NCI-H345 (cell line): ENCODE data around the gene MS4A4A.
"Not testable (repeated sequence)": the region's sequence is repeated elsewhere in the genome, so short reads cannot be mapped to it uniquely, and the experiment has no call there.

Experiments
- DNase-seq: peaks from one replicate; lab custom pipeline; 2025; lab: John Stamatoyannopoulos, UW

Gene MS4A4A

DNA sequence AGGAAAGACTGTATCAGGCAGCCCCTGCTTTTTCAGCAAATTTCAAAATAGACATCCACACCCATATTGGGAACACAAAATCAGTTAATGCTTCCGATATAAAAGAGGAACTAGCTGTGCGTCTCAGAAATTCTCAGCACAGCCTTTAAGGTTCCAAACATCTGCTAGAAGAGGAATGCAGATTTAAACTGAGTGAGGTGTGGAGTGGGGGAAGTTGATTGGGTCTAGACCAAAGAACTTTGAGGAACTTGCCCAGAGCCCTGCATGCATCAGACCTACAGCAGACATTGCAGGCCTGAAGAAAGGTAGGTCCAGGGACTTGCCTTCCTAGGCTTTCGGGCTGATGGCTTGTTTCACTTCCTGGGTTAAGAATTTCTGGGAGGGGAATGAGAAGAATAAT, at the start of gene MS4A4A:
TSS of gene MS4A4A (plus strand) at position 255 of the 400 bp plus-strand sequence. CDS start at position 265, 10 bp downstream.
- no peak for DNase-seq

DNA sequence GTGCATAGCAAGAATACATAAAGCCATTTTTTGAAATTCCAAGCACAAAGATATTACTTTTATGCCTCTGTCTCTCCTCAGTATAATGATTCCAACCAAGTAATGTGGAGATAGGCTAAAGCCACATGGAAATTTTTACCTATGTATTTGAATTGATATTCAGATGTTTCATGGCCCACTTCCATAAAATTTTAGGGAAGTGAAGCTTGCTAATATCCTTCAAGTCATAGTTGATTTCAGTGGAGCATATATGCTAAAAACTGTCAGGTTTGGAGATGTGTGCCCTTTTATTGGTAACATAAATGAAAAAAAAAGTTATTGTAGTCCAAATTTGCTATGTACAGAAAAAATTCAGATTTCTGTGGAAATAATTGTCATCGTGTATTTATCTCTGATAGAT, 49.8 kb upstream of the MS4A4A start:
- DNase-seq, result no peak

DNA sequence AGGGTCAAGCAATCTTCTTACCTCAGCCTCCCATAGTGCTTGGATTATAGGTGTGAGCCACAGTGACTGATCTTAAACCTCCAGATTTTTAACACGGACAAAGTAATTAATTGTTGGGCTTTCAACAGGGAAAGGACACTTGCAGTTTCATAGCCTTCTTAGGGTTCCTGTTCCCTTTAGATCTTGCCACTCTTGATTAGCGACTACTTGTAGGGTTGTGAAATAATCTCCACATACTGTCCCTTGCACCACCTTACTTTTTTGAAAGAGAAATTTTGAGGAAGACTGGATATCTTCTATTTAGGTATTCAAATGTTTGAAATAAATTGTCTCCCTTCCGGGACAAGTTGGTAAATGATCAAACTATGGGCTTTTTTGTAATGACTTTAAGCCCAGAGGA, 45.1 kb upstream of the MS4A4A start:
- DNase-seq, result no peak

DNA sequence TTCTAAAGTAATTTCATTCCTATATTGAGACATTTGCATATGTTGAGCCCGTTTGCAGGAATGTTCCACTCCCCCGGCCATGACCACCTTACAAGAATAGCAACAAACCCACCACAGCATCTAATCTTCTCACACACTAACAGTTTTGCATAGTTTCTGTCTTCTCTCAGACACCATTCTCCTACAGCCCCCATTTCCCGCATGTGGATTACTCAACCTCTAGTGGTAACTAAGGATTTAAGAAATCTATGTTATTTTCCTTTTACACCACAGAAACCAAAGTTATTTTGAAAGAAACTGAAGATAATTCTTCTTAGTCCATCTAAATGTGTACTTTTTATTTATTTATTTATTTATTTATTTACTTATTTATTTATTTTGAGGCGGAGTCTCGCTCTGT, 39.8 kb upstream of the MS4A4A start:
- DNase-seq, result no peak

DNA sequence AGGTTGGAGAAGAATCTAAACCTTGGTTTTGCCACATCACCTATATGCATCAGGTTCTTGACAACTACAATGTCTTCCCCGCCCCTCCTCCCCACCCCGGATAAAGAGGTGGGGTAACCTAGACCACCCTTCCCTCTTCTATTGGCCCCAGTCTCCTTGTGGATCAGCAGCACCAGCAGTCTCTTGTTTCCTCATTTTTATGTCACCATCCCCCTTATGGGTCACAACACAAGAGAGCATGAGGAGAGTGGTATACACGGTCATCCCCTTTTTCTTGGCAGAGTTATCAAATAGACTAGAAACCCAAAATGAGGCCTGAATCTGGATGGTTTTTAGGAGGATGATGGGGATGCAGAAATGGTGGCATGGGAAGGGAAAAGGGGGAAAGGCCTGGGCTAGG, 38.7 kb upstream of the MS4A4A start:
- no peak for DNase-seq

DNA sequence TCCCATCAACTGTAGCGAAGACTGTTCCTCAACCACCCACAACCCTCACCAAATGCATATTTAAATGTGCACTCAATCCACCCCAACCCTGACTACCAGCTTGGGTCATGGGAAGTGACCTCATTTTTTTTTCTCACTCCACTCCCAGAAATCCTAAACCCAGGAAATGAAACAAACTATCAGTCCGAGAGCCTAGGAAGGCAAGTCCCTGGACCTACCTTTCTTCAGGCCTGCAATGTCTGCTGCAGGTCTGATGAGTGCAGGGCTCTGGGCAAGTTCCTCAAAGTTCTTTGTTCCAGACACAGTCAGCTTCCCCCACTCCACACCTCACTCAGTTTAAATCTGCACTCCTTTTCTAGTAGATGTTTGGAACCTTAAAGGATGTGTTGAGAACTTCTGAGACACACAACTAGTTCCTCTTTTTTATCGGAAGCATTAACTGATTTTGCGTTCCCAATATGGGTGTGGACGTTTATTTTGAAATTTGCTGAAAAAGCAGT, 37.7 kb upstream of the MS4A4A start, which contains the start of gene MS4A4E:
TSS of gene MS4A4E (minus strand) at position 398 of the 500 bp plus-strand sequence. CDS start 13,082 bp downstream, outside the sequence.
- DNase-seq, result no peak

DNA sequence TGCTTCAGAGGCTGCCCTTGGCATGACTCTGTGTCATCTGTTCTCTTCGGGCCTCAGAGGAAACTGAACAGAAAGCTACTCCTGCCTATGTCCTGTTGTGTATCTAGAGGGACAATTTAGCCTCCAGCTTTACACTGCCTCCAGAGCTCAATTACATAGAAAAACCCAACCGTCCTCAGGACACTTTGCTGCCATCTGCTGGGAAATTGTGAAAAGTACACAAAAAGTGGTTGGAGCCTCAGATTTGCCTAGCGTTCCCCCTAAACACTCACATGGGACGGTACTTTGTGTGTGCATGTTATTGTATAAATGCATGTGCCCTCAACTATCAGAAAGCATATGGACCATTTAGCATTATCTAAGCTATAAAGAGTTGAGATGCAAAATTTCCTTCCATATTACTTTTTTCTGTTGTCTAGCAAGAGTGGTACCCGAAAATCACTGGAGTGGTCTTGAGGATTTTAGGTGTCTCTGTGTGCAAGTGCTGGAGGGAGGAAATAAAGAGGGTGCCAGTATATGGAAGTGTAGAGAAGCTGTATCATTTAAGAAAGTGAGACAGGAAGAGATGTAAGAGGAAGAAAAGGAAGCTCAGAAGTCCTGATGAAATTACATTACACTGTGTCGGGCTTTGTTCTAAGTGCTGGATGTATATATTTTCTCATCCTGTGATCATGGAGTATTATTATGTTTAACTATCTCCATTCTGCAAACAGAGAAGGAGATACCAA, 28.8 kb upstream of the MS4A4A start:
- DNase-seq, result no peak

DNA sequence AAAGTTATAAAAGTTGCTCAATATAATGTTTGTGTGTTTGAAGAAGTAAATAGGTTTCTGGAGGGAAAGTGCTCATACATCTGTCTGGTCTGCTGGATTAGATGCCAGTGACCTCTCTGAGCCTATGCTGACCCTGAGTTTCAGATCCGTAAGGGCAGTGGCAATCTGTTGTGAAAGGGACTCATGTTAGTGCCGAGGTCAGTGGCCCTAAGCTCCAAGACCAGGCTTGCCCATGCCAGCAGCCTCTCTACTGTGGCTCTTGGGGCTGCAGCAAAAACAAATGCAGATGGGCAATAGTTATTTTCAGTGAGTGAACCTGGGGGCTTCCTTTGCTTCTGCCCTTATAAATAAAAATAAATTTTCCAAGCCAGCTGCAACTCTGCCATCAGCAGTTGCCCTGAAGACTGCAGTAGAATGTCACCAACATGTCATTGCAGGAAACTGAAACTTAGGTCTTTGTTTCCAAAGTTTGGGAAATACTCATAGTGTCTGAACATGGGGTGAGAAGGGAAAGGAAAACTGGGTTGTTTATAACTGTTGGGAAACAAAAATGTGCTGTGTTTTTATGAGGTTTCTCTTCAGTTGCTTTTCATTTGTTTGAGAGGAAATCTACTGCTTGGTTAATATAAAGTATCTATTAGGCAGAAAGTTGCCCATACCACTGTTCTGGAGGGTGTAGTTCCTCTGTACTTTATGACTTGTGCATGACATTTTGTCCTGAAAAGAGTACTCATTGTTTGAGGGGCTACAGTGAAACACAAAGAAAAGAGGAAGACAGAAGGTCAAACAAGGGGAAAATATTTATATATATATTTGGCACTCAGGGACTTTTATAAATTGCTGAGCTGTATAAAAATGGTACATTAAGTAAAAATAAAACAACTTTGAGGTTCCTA, 28.0 kb upstream of the MS4A4A start:
- DNase-seq, result no peak

DNA sequence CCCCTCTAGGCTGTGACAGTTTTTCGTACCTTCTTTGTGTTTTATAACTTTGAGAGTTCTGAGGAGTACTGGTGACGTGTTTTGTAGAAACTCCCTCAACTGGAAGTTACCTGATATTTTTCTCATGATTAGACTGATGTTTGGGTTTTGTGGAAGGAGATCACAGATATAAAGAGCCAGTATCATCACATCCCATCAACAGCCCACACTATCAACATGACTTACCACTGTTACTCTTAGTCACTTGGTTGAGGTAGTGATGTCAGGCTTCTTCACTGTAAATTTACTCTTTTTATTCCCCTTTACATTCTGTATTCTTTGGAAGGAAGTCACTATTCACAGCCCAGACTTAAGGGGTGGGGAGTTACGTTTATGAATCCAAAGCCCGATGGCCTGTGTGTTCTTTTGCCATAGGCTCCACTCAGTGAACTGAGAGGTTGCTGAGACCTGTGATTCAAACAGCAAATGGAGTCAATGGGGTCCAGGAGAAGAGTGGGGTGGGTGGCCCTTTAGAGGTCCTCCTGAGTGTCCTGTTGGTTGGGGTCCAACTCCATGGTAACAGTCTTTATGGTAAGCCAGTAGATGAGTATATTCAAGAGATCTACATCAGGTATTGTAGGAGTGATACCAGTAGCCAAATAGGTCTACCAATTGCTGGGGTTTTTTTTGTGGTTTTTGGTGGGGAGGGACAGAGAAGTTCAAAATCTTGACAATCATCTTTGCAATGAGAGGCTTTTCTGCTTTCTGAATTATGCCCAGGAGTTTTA, 22.3 kb upstream of the MS4A4A start:
- no peak for DNase-seq

DNA sequence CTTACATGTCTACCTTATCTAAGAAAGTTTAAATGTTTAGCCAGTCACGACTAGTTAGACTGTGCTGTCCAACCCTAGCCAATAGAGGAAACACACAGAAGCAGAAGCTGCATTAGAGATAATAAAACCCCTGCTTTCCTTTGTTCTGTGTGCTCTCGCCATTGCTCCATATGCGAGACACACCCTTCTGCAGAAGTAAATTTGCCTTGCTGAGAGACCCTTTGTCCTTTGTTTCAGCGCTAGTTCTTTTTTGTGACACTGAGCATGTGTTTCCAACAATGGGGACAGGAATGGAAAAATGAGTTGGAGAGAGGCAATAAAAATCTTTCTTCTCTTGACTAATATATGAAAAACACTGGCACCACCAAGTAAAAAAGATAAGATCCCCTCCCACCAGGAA, 19.5 kb upstream of the MS4A4A start:
- DNase-seq, result no peak

DNA sequence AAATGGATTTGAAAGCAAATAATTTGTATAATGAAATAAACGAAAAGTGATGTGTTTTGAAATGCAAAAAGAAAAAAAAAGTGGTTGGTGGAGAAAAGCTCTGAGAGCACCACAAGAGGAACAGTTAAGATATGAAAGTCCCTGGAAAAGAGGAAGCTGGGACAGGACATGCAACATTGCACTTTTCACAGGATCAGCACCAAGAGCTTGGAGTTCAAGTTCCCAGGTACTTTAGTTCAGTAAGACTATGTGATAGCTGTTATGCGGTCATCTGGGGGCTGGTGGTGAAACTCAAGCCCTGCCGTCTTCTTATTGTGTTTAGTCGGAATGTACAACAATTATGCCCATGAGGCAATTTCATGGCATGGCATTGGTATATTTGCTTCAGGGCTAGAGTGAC, 17.1 kb upstream of the MS4A4A start:
- no peak for DNase-seq

DNA sequence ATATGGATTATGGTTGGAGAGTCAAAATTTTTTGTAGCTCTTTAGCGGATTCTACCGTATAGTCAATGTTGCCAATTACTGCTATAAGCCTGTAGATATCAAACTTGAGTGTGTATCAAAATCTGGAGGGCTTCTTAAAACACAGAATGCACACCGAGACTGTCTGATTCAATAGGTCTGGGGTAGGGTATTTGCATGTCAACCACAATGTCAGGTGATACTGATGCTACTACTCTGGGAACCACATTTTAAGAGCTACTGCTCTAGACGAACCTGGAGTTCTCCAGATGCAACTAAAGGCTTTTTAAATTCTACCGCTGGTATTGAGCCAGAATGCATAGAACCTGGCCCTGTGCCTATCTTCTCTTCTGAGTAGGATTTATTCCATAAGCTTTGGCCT, 15.8 kb upstream of the MS4A4A start:
- DNase-seq, result no peak

DNA sequence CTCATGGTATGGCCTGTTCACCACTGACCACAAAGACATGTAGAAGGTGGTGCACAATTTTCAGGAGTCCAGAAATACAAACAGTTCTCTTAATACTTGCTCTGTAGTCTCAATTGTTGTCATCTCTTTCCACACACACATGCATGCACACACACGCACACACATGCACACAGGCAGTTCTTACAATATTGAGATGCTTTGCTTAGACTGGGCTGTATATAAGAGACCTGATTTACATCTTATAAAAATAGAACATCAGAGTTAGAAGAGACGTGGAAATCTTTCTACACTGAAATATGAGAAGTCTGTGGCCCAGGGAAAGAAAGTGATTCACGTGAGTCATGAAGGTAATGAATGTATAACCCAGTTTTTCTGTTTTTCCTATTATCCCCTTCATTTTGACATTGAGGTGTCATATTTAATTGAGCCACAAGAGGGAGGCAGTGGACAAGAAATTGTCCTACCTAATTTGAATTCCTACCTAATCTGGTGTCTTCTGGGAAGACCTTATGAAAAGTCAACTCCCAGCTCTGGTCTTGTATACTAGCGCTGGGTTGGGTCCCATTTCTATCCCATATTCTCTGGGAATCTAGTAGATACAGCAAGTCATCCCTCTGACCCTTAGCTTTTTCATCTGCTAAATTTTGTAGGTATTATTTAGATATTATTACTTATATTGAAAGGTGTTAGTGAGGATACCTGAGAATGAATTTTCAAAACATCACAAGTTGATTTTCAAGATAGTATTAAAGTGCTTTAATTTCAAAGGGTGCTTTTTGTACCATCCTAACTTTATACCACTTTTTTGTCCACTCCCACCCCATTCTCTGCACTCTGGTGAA, 14.9 kb upstream of the MS4A4A start:
- peak; percentile 25 for DNase-seq

DNA sequence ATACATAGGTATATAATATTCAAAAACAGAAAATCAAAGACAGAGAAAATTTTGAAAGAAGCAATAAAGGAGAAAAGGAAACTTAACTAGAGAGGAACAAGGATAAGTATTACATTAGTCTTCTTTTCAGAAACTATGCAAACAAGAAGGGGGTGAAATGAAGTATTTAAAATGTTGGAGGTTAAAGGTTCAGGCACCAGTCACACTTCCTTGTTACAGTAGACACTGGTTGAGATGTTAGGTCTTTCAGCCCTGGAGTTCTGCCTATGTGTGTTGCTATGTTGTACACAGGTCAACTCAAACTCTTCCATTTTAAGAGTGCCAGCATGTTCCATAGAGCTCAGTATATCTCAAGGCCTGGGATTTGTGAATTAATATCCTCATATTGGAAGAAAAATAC, 6.0 kb upstream of the MS4A4A start:
- DNase-seq, result no peak

DNA sequence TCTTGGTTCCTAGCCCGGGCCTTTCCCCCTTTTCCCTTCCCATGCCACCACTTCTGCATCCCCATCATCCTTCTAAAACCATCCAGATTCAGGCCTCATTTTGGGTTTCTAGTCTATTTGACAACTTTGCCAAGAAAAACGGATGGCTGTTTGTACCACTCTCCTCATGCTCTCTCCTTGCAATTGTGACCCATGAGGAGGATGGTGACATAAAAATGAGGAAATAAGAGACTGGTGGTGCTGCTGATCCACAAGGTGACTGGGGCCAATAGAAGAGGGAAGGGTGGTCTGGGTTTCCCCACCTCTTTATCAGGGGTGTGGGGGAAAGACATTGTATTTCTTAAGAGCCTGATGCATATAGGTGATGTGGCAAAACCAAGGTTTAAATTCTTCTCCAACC, 1.0 kb downstream of the MS4A4A start:
- DNase-seq, result no peak

DNA sequence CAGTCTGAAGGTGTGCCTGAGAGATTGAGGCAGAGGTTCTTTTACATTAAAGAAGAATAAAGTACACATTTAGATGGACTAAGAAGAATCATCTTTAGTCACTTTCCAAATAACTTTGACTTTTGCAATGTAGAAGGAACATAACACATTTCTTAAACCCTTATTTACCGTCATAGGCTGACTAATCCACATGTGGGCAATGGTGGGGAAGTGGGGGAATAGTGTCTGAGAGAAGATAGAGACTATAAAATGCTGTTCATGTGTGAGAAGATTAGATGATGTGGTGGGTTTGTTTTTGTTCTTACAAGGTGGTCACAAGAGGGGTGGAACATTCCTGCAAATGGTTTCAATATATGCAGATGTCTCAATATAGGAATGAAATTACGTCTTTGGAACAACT, 1.8 kb downstream of the MS4A4A start:
- DNase-seq, result no peak

DNA sequence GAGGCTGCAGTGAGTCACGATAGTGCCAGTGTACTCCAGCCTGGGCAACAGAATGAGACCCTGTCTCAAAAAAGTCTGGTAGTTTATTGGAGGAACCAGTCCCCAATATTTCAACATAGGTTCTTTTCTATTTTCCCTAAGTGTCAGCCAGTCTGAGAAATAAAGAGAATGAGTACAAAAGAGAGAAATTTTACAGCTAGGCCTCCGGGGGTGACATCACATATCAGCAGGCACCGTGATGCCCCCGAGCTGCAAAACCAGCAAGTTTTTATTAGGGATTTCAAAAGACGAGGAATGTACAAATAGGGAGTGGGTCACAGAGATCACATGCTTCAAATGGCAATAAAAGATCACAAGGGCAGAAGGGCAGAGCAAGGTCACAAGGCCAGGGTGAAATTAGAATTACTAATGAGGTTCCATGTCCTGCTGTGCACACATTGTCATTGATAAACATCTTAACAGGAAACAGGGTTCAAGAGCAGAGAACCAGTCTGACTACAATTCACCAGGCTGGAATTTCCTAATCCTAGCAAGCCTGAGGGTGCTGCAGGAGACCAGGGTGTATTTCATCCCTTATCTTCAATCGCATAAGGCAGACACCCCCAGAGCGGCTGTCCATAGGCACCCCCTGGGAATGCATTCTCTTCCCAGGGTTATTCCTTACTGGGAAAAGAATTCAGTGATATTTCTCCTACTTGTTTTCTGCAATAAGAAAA, 5.1 kb downstream of the MS4A4A start:
- not testable (repeated sequence) for DNase-seq

DNA sequence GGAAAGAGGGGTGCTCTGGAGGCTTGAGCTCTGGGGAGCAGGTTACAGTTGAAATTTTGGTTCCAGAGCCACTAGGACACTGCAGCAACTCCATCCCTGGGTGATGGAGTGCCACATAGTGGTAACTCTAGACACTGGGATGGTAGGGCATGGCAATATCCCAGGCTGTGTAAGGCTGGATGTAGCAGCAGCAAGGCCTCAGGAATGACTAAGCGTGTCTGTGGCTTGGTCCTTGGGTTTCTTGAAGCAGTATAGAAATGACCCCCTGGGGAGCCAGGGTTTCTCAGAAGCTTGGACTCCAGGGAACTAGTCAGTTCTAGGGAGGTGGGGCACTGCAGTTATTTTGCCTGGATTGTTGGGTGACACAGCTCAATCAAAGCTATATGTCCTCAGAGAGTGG, 8.1 kb downstream of the MS4A4A start:
- no peak for DNase-seq

DNA sequence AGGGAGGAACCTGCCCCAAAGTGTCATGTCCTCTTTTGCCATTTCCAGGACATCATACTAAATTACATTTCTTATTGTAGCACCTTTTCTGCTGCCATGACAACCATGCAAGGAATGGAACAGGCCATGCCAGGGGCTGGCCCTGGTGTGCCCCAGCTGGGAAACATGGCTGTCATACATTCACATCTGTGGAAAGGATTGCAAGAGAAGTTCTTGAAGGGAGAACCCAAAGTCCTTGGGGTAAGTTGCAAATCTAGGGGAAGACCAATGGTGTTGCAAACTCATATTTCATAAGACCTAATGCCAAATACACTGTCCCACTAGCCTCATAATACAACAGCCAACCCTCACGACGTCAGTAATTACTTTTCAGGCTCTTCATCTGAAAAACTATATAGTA, 11.7 kb downstream of the MS4A4A start:
- no peak for DNase-seq

DNA sequence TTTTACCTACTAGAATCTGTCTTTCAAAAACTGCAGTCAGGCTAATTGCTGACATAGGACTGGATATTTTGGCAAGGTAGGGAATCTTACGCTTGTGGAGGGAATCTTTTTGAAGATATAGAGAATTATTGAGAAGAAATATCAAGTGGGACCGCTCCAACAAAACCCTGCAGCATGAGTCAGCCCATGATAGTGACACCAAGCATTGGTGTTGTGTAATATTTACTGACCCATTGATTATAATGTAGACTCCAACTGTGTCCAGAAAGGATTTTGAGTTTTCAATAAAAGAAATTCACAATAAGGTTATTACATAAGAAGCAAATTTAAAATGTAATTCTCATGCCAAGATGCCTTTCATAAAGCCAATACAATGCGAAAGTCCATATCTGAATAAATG, 20.7 kb downstream of the MS4A4A start:
- DNase-seq, result no peak

DNA sequence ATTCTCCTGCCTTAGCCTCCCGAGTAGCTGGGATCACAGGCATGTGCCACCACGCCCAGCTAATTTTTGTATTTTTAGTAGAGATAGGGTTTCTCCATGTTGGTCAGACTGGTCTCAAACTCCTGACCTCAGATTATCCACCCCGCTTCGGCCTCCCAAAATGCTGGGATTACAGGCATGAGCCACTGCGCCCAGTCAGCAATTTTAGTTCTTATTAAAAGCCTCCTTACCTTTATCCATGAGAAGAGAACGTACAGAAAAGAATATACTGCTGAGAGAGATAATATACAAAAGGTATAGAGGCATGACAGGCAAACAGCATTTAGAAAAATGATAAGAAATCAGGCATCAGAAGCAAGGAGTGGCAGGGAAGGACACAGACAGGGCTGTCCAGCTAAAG, 21.4 kb downstream of the MS4A4A start:
- not testable (repeated sequence) for DNase-seq
